Duodenal mucosa (tissue), 2 donors: Measurements from ENCODE around the gene SAV1.

Experiments
- H3K27ac ChIP-seq: one replicate; pipeline ENCODE4 v1.7.0; 2013; ENCODE audit warnings: low read depth, low read length
- H3K27me3 ChIP-seq, 2 donors: one replicate each; pipeline ENCODE4 v1.7.0; 2013; ENCODE audit warnings: low read length in 2 of 2, control low read depth in 1 of 2; ENCODE audit not compliant: insufficient read depth in 2 of 2, control insufficient read depth in 1 of 2
- H3K36me3 ChIP-seq, 2 donors: one replicate each; pipeline ENCODE4 v1.7.0; 2013; ENCODE audit warnings: low read length in 2 of 2, control low read depth in 1 of 2; ENCODE audit not compliant: insufficient read depth in 2 of 2, control insufficient read depth in 1 of 2
- H3K4me1 ChIP-seq, 2 donors: one replicate each; pipeline ENCODE4 v1.7.0; 2013; ENCODE audit warnings: low read length in 2 of 2, control low read depth in 1 of 2; ENCODE audit not compliant: insufficient read depth in 2 of 2, control insufficient read depth in 1 of 2
- H3K4me3 ChIP-seq, 2 donors: one replicate each; pipeline ENCODE4 v1.7.0; 2013; ENCODE audit warnings: low read length in 2 of 2, low read depth in 1 of 2
- H3K9ac ChIP-seq, 2 donors: one replicate each; pipeline ENCODE4 v1.7.0; 2013; ENCODE audit warnings: low read length in 2 of 2, low read depth in 1 of 2
- H3K9me3 ChIP-seq, 2 donors: one replicate each; pipeline ENCODE4 v1.7.0; 2013; ENCODE audit warnings: low read length in 2 of 2, control low read depth in 1 of 2; ENCODE audit not compliant: control insufficient read depth in 1 of 2

Gene SAV1

DNA sequence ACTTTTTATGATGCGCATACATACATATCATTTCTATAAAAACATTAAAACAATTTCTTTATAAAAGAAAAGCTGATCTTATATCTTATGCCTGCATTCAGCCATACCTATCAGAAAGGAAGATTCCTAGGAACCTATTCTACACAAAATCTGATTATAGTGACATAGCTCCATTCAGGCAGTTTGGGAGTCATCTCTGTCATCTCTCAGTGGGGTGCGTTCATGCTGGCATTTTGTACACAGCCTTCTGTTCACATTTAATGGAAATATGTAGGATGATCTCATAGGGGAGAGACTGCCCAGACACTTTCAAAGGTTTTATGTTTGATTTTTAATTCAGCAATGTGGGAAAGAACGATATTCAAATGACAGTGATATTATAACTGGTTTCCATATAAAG is 55.3 kb downstream of the SAV1 start:
- no peak overlapping the region for H3K9ac ChIP-seq
- H3K4me1 ChIP-seq, result no peaks in the 10 kb centered on the region

DNA sequence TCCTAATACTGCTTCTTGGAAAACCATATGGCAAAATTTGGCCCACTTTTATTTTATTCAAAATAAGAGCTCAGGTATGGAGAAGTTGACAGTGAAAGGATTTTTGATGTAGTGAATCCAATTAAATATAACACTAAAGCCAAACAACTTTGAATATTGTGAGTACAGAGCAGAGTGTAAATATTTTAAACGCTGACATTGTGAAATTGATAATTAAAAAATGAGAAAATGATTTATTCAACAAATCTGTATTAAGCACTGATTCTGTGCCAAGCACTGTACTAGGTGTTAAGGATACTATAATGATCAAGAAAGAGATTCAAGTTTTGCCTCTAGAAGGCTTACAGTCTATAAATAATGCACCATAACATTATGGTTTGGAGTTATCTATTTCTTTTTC is 57.6 kb downstream of the SAV1 start:
- H3K36me3 ChIP-seq, result no peaks in the 10 kb centered on the region
- H3K4me1 ChIP-seq, result no peaks in the 10 kb centered on the region
- no peak overlapping the region for H3K4me3 ChIP-seq
- H3K27me3 ChIP-seq, result no peaks in the 10 kb centered on the region
- no peaks in the 10 kb centered on the region for H3K9me3 ChIP-seq
- H3K27ac ChIP-seq, result no peak overlapping the region
- no peak overlapping the region for H3K9ac ChIP-seq

More for the DNA sequence above, 55.3 kb downstream of the SAV1 start:
- Histone ChIP-seq H3K4me3 (no peak overlapping the region), H3K36me3 (no peaks in the 10 kb centered on the region), H3K9me3 (no peaks in the 10 kb centered on the region), H3K27me3 (no peaks in the 10 kb centered on the region), H3K27ac (no peak overlapping the region)

DNA sequence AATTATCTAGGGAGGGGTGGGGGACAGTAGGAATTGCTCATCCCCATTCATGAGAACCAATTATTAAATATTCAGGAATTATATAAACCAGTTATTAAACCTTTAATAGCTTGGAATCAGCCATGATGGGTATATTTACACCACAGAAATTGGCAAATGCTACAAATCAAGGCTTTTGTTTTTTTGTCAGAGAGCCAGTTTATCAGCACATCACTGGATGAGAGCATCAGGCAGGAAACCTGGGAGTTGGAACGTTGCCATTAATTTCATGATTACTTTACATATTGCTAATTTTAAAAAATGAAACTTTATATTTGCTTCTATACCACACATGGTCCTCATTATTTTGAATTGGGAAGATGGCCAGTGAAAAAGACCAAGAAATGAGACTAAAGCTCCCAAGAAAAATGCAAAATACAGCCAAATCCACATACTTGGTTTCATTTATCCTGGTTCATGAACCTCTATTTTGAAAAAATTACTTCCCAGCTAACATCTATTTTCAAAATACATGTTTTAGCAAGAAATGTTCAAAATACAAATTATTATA is 59.7 kb downstream of the SAV1 start:
- H3K27ac ChIP-seq, result no peak overlapping the region
- H3K36me3 ChIP-seq, result no peaks in the 10 kb centered on the region
- H3K4me1 ChIP-seq, result no peaks in the 10 kb centered on the region
- H3K27me3 ChIP-seq, result no peaks in the 10 kb centered on the region
- no peaks in the 10 kb centered on the region for H3K9me3 ChIP-seq
- no peak overlapping the region for H3K9ac ChIP-seq
- H3K4me3 ChIP-seq, result no peak overlapping the region

DNA sequence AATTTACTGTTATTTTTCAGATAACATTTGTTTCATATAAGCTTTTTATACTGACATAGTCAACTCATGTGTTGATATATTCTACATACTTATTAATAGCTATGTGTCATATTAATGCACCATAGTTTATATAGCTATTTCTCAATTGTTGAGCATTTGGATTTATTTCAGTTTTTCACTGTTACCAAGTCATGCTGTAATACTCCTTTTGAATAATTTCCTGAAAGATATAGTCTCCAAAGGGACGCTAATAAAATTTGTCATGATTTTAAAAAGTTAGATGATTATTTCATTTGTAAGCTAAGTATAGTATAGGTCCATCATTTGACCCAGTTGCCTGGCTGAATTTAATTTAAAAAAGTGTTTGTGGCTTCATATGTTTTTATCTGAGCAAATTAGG is 60.3 kb downstream of the SAV1 start:
- Histone ChIP-seq H3K9me3 (no peaks in the 10 kb centered on the region), H3K27me3 (no peaks in the 10 kb centered on the region)

DNA sequence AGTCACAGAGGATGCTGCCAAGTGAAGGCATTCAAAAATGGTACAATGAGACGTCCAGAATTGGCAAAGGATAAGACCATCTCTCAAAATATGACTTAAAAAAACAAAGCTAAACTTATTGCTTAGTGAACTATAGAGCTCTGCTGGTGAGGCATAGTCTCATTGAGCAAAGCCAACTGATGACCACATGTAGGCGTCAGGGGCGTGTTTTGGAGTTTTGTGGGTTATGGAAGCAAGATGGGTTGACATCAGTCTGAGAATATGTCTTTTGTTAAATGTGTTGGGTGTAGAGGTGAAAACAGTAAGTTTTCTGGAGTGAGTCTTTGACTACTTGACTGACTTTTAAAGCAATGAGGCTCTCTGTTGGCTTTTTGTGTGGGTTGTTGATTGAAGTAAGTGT is 60.9 kb downstream of the SAV1 start:
- Histone ChIP-seq H3K9ac (no peak overlapping the region), H3K9me3 (no peaks in the 10 kb centered on the region), H3K4me1 (no peaks in the 10 kb centered on the region), H3K36me3 (no peaks in the 10 kb centered on the region), H3K27ac (no peak overlapping the region), H3K4me3 (no peak overlapping the region), H3K27me3 (no peaks in the 10 kb centered on the region)

More for the DNA sequence above, 60.3 kb downstream of the SAV1 start:
- Histone ChIP-seq H3K9ac (no peak overlapping the region), H3K4me3 (no peak overlapping the region), H3K4me1 (no peaks in the 10 kb centered on the region), H3K27ac (no peak overlapping the region), H3K36me3 (no peaks in the 10 kb centered on the region)

DNA sequence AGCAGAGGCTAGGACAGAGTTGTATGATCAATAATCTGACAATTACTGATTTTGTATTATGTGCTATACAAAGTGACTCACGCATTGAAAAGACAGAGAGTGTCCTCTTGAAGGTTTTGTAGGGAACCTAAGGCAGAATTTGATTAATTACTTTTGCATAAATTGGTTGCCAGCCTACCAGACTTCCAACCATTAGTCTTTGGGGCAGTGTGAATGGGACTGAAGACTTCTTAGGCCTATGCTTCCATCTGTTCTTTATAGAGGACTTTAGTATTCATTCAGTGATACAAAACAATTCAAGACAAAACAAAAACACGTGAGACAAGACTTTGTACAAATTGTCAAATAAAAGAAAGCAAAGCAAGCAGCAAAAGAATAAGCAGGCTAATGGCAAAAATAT is 61.6 kb downstream of the SAV1 start:
- H3K4me1 ChIP-seq, result no peaks in the 10 kb centered on the region
- no peaks in the 10 kb centered on the region for H3K9me3 ChIP-seq
- H3K27me3 ChIP-seq, result no peaks in the 10 kb centered on the region
- H3K27ac ChIP-seq, result no peak overlapping the region
- no peak overlapping the region for H3K9ac ChIP-seq
- H3K4me3 ChIP-seq, result no peak overlapping the region
- no peaks in the 10 kb centered on the region for H3K36me3 ChIP-seq

DNA sequence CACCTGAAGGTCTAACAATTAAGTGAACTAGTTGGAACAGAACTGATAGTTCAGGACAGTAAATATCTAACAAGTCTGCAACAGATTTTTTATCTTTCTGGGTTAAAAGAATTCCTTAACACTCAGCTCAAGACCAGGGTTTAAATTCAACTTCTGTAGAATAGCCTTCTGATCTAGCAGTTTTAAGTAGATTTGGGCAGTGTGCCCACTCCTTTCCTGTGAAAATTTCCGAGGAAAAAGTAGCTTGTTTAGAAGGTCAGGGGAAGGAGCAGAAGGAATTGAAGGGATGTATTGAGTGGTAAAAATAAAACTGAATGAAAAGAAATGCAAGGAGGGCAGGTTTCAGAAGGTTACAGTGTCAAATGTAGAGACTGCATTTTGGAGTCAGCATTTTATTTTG is 62.3 kb downstream of the SAV1 start:
- Histone ChIP-seq H3K4me3 (no peak overlapping the region), H3K9me3 (no peaks in the 10 kb centered on the region), H3K4me1 (no peaks in the 10 kb centered on the region), H3K9ac (no peak overlapping the region), H3K27ac (no peak overlapping the region), H3K27me3 (no peaks in the 10 kb centered on the region), H3K36me3 (no peaks in the 10 kb centered on the region)

DNA sequence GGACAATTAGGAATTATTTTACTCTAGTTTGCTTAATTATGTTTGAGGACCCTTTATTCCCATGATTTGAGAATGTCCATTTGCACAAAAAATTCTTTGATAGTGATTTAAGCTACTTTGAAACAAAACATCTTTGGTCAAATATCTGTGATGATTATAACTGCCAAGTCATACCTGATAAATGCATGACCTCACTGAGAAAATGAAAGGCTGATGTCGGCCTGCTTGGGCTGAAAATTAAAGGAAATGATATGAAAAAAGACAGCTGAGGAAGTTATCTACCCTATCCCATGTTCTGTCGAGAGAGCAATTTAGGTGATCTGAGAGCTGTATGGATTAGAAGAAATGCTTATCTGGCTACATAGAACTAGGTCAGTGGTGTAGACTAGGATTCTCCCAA is 64.5 kb downstream of the SAV1 start:
- peaks cover 0 to 4% of the 10 kb centered on the region in 2 donors for H3K4me1 ChIP-seq
- H3K4me3 ChIP-seq, result no peak overlapping the region
- no peaks in the 10 kb centered on the region for H3K9me3 ChIP-seq
- H3K36me3 ChIP-seq, result no peaks in the 10 kb centered on the region
- no peaks in the 10 kb centered on the region for H3K27me3 ChIP-seq
- H3K27ac ChIP-seq, result no peak overlapping the region
- no peak overlapping the region for H3K9ac ChIP-seq

DNA sequence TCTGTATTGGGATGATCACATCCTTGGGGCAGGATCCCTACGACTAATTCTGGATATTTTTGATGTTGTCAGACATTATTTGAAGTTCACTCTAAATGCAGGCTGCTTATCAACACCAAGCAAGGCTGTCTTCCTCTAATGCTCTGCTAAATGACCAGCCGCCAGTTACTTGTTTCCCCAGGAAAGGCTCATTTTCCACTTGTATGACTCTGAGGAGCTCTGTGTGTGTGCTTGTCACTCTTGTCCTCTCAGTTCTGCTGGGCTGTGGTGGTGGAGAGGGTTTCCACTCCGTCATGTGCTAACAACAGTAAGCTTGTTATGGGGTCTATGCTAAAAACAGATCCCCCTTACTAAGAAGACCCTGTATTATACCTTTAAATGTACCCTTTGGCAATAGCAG is 66.1 kb downstream of the SAV1 start:
- no peaks in the 10 kb centered on the region for H3K27me3 ChIP-seq
- no peak overlapping the region for H3K4me3 ChIP-seq
- H3K4me1 ChIP-seq, result peaks cover 0 to 4% of the 10 kb centered on the region in 2 donors
- H3K36me3 ChIP-seq, result no peaks in the 10 kb centered on the region
- H3K27ac ChIP-seq, result no peak overlapping the region
- no peaks in the 10 kb centered on the region for H3K9me3 ChIP-seq
- H3K9ac ChIP-seq, result no peak overlapping the region

DNA sequence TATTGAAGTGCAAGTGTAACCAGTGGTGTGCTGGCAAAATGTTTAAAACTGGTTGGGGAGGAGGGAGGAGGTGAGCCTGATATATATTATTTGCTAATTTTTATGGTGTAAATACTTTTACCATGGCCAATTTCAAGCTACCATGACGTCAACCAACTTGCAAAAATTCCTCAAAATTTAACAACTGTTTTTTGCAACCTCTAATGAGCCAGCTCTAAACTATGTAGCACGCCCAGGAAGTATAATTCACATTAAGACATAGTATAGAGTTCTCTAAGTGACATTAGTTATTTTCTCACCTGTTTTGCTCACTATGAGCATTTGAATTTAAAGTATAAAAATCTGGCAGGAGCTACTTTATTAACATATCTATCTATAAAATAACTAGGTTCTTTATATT is 66.7 kb downstream of the SAV1 start:
- Histone ChIP-seq H3K27ac (no peak overlapping the region), H3K9ac (no peak overlapping the region), H3K4me3 (no peak overlapping the region), H3K27me3 (no peaks in the 10 kb centered on the region), H3K4me1 (peaks cover 0 to 4% of the 10 kb centered on the region in 2 donors), H3K36me3 (no peaks in the 10 kb centered on the region), H3K9me3 (no peaks in the 10 kb centered on the region)

DNA sequence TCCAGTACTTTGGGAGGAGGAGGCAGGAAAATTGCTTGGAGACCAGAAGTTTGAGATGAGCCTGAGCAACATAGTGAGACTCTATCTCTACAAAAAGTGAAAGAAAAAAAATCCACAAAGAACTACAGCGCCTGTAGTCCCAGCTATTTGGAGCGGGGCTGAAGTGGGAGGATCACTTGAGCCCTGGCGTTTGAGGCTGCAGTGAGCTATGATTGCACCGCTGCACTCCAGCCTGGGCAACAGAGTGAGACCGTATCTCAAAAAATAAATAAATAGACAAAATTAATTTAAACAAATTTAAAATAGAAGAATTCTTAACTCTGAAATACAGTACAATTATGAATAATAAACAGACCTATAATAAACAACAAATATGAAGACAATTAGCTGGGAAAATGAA is 67.3 kb downstream of the SAV1 start:
- Histone ChIP-seq H3K36me3 (no peaks in the 10 kb centered on the region), H3K27me3 (no peaks in the 10 kb centered on the region), H3K27ac (no peak overlapping the region), H3K4me1 (peaks cover 0 to 4% of the 10 kb centered on the region in 2 donors), H3K9ac (no peak overlapping the region), H3K9me3 (no peaks in the 10 kb centered on the region), H3K4me3 (no peak overlapping the region)
